B cell (primary cell): ENCODE measurements around the gene SNAP29. TPM values are rescaled to one million over a fixed set of nuclear protein-coding genes. Genes with fewer than 3 reads are reported as not detected.

Experiments used
- ATAC-seq: fragments of 200-7000 bp; cut with Tn5 transposase; one replicate; pipeline ENCODE4 v1.10.0; 2021; ENCODE audit warnings: low read depth, mild to moderate bottlenecking, moderate number of reproducible peaks, moderate library complexity
- CTCF ChIA-PET: fragments of 350-600 bp; sonication (Branson Sonifier 250); formaldehyde crosslinking; loops from one replicate; lab custom pipeline; 2021; ENCODE audit warnings: antibody characterized with exemption, inconsistent platforms; lab: Charles Lee
- POLR2A ChIA-PET: fragments of 350-600 bp; sonication (Branson Sonifier 250); formaldehyde crosslinking; loops from one replicate; lab custom pipeline; 2021; ENCODE audit warnings: antibody characterized with exemption; lab: Charles Lee
- DNase-seq: peaks from one replicate; pipeline ENCODE4 v3.0.0; 2013
- H2AFZ ChIP-seq: 2 replicates; pipeline ENCODE4 v1.6.1; 2012; ENCODE audit warnings: mild to moderate bottlenecking, low read depth, low read length; ENCODE audit not compliant: insufficient read depth, poor library complexity, severe bottlenecking
- H3K27ac ChIP-seq, 2 donors: 1 replicate in 1 of 2; 2 replicates in 1 of 2; pipeline ENCODE4 v1.5.1; 2012 to 2013; ENCODE audit warnings: low read length in 2 of 2, mild to moderate bottlenecking in 2 of 2, moderate library complexity in 1 of 2
- H3K27me3 ChIP-seq, 4 experiments: fragments of 200-600 bp in 1 of 4; sonication (generic) in 1 of 4; replicated peaks in 1 of 4; 1 replicate in 2 of 4; 2 replicates in 2 of 4; pipeline versions ENCODE4 v1.6.1 to v1.7.0; 2013 to 2016; ENCODE audit warnings: low read length in 3 of 4, mild to moderate bottlenecking in 2 of 4, mixed read lengths in 1 of 4, moderate library complexity in 1 of 4; ENCODE audit not compliant: insufficient read depth in 4 of 4, control insufficient read depth in 3 of 4; ENCODE audit errors: control extremely low read depth in 1 of 4
- H3K36me3 ChIP-seq, 2 experiments: replicated peaks in 1 of 2; 1 replicate in 1 of 2; 2 replicates in 1 of 2; pipeline versions ENCODE4 v1.6.1 to v1.7.1; 2013; ENCODE audit warnings: low read length in 1 of 2; ENCODE audit not compliant: insufficient read depth in 2 of 2, control insufficient read depth in 1 of 2; ENCODE audit errors: control extremely low read depth in 1 of 2, extremely low read depth in 1 of 2
- H3K4me1 ChIP-seq, 2 donors: fragments of 200-600 bp in 1 of 2; sonication (generic) in 1 of 2; 1 replicate in 1 of 2; 2 replicates in 1 of 2; pipeline versions ENCODE4 v1.5.1 to v1.6.1; 2013 to 2017; ENCODE audit warnings: low read length in 2 of 2; ENCODE audit not compliant: control insufficient read depth in 2 of 2, insufficient read depth in 2 of 2
- H3K4me2 ChIP-seq: replicated peaks from 2 replicates; pipeline ENCODE3; 2012; ENCODE audit warnings: mild to moderate bottlenecking, low read depth, low read length; ENCODE audit not compliant: poor library complexity, severe bottlenecking
- H3K4me3 ChIP-seq, 5 experiments: fragments of 200-600 bp in 1 of 5; sonication (generic) in 1 of 5; 1 replicate in 3 of 5; 2 replicates in 2 of 5; pipeline versions ENCODE4 v1.5.1 to v1.7.0; 2011 to 2016; ENCODE audit warnings: low read length in 4 of 5, mild to moderate bottlenecking in 4 of 5, low read depth in 2 of 5, control low read depth in 1 of 5, moderate library complexity in 1 of 5; ENCODE audit not compliant: insufficient read depth in 1 of 5; ENCODE audit errors: control extremely low read depth in 1 of 5, extremely low read depth in 1 of 5
- H3K79me2 ChIP-seq: fragments of 200-600 bp; sonication (generic); one replicate; pipeline ENCODE4 v1.6.0; 2016; ENCODE audit warnings: low read length; ENCODE audit not compliant: control insufficient read depth, insufficient read depth
- H3K9ac ChIP-seq: fragments of 200-600 bp; sonication (generic); 2 replicates; pipeline ENCODE4 v1.6.1; 2017; ENCODE audit warnings: mild to moderate bottlenecking, low read length, moderate library complexity
- H3K9me3 ChIP-seq, 3 donors: one replicate each; pipeline versions ENCODE4 v1.6.1 to v1.7.1; 2013; ENCODE audit warnings: low read length in 2 of 3; ENCODE audit not compliant: control insufficient read depth in 2 of 3, insufficient read depth in 1 of 3; ENCODE audit errors: control extremely low read depth in 1 of 3
- H4K20me1 ChIP-seq: 2 replicates; pipeline ENCODE4 v1.6.0; 2012; ENCODE audit warnings: mild to moderate bottlenecking, low read length; ENCODE audit not compliant: insufficient read depth, control insufficient read depth, poor library complexity, severe bottlenecking
- H3K27ac Mint-ChIP-seq: one replicate; pipeline ENCODE4 v1.8.0; 2021; ENCODE audit warnings: mixed read lengths
- H3K27me3 Mint-ChIP-seq: one replicate; pipeline ENCODE4 v1.8.0; 2021; ENCODE audit warnings: mixed read lengths
- H3K4me1 Mint-ChIP-seq: one replicate; pipeline ENCODE4 v1.8.0; 2021; ENCODE audit warnings: mixed read lengths
- H3K4me3 Mint-ChIP-seq: one replicate; pipeline ENCODE4 v1.8.0; 2021; ENCODE audit warnings: mixed read lengths
- H3K9me3 Mint-ChIP-seq: one replicate; pipeline ENCODE4 v1.8.0; 2022; ENCODE audit warnings: mixed read lengths; ENCODE audit not compliant: insufficient read depth
- EZH2 ChIP-seq: IDR thresholded peaks from 2 replicates; pipeline ENCODE4 v1.6.1; 2012; ENCODE audit warnings: borderline replicate concordance, low read depth, mild to moderate bottlenecking, moderate library complexity, low read length; ENCODE audit not compliant: insufficient read depth, poor library complexity, severe bottlenecking
- WGBS: methylation state at CpG from one replicate; pipeline ENCODE4 v1.1.5; 2013; ENCODE audit warnings: missing lambda C conversion rate; ENCODE audit not compliant: insufficient coverage; 5-methylcytosine and 5-hydroxymethylcytosine counted together
- intact Hi-C: fragments of 100-400 bp; cut with micrococcal nuclease; formaldehyde crosslinking; loops from one replicate; pipeline ENCODE4 v1.10.0; 2022
- polyA plus RNA-seq: library from polyadenylated mRNA; depleted of rRNA; stranded (reverse); fragments of >200 nt; gene quantifications from 2 replicates; pipeline ENCODE4 v1.2.3, GENCODE V29; 2012
- total RNA-seq, 2 donors: library from RNA; stranded (reverse); fragments of 120-200 nt in 1 of 2; gene quantifications; 1 replicate in 1 of 2; 2 replicates in 1 of 2; pipeline versions ENCODE4 v1.2.3 to v1.2.4, GENCODE V29; 2013 to 2022
- TF ChIP-seq, protein P1 (sequence below): fragments of 200-600 bp; IDR thresholded peaks from one replicate; pipeline ENCODE4 v1.8.0; 2022; ENCODE audit warnings: antibody characterized with exemption, mild to moderate bottlenecking

The SNAP29 gene
- total and polyA plus RNA-seq, 2 donors (not counting 1 experiment from before 2014, with no cell fraction given), result 13.4 to 17.4 TPM

DNA sequence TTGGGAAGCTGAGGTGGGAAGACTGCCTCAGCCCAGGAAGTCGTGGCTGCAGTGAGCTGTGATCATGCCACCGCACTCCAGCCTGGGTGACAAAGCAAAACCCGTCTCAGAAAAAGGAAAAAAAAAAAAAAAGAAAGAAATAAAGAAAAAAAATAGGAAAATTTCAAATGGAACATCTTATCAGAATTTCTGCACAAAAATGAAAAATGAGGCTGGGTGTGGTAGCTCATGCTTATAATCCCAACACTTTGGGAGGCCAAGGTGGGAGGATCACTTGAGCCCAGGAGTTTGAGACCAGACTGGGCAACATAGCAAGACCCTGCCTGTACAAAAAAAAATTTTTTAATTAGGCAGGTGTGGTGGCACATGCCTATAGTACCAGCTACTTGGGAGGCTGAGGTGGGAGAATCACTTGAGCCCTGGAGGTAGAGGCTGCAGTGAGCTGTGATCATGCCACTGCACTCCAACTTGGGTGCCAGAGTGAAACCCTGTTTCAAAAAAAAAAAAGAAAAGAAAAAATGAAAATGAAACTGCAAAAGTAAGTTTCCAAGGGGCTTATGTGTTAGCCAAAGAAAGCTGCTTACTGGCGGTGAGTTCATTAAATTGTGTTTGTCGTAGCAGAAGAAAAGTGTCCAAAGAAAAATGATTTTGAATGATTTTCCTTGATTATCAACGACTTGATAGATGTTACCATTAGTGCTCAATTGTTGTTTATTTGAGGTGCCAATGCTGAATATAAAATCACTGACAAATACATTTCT, 50.9 kb downstream of the SNAP29 start:
- no peaks in the 10 kb centered on the region for H3K4me1 Mint-ChIP-seq
- H3K27ac Mint-ChIP-seq, result no peak overlapping the region
- intact Hi-C loops, result no loop called here
- CTCF ChIA-PET, result interaction anchor here (0.6 kb wide), 1 partner anchor 1943 kb away, joined by 3 read pairs; no protein-coding TSS in a partner anchor
- no peak overlapping the region for H3K4me2 ChIP-seq
- TF ChIP-seq, protein P1, sequence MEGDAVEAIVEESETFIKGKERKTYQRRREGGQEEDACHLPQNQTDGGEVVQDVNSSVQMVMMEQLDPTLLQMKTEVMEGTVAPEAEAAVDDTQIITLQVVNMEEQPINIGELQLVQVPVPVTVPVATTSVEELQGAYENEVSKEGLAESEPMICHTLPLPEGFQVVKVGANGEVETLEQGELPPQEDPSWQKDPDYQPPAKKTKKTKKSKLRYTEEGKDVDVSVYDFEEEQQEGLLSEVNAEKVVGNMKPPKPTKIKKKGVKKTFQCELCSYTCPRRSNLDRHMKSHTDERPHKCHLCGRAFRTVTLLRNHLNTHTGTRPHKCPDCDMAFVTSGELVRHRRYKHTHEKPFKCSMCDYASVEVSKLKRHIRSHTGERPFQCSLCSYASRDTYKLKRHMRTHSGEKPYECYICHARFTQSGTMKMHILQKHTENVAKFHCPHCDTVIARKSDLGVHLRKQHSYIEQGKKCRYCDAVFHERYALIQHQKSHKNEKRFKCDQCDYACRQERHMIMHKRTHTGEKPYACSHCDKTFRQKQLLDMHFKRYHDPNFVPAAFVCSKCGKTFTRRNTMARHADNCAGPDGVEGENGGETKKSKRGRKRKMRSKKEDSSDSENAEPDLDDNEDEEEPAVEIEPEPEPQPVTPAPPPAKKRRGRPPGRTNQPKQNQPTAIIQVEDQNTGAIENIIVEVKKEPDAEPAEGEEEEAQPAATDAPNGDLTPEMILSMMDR, result no peak
- no peak for TF ChIP-seq EZH2
- H3K79me2 ChIP-seq, result no peaks in the 10 kb centered on the region
- no peaks in the 10 kb centered on the region for H3K9me3 Mint-ChIP-seq
- no peaks in the 10 kb centered on the region for H3K36me3 ChIP-seq
- no peak overlapping the region for H3K27ac ChIP-seq
- no peaks in the 10 kb centered on the region for H3K4me1 ChIP-seq
- H3K4me3 ChIP-seq, result no peak overlapping the region
- DNase-seq (no peak), ATAC-seq (no peak)
- no peaks in the 10 kb centered on the region for H4K20me1 ChIP-seq
- no peaks in the 10 kb centered on the region for H3K27me3 ChIP-seq
- no peak overlapping the region for H3K9ac ChIP-seq
- H3K27me3 Mint-ChIP-seq, result peaks cover 6% of the 10 kb centered on the region
- no peak overlapping the region for H2AFZ ChIP-seq
- POLR2A ChIA-PET, result no interaction called here
- 59% methylated on average over 3 of the region's 6 CpGs for WGBS
- H3K9me3 ChIP-seq, result no peaks in the 10 kb centered on the region
- no peak overlapping the region for H3K4me3 Mint-ChIP-seq

DNA sequence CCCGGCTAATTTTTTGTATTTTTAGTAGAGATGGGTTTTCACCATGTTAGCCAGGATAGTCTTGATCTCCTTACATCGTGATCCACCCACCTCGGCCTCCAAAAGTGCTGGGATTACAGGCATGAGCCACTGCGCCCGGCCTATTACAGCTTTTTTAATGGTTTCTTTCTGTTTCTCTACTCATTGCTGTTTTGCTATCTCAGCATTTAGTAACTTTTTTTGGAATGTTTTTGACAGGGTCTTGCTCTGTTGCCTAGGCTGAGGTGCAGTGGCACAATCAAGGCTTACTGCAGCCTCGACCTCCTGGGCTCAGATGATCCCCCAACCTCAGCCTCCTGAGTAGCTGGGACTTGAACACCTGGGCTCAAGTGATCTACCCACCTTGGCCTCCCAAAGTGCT, 53.7 kb downstream of the SNAP29 start:
- Histone ChIP-seq H3K27ac (no peak overlapping the region), H3K4me3 (no peak overlapping the region), H3K4me2 (no peak overlapping the region), H3K79me2 (peaks cover 8% of the 10 kb centered on the region), H3K9ac (no peak overlapping the region), H3K9me3 (no peaks in the 10 kb centered on the region), H3K27me3 (no peaks in the 10 kb centered on the region), H3K4me1 (peaks cover 0 to 6% of the 10 kb centered on the region in 2 donors), H4K20me1 (no peaks in the 10 kb centered on the region), H2AFZ (no peak overlapping the region), H3K36me3 (no peaks in the 10 kb centered on the region)
- ATAC-seq (no peak), DNase-seq (no peak)
- TF ChIP-seq, protein P1, result no peak
- no peak for TF ChIP-seq EZH2
- Mint-ChIP-seq H3K9me3 (no peaks in the 10 kb centered on the region), H3K27ac (no peak overlapping the region), H3K27me3 (no peaks in the 10 kb centered on the region), H3K4me3 (no peak overlapping the region), H3K4me1 (peaks cover 11% of the 10 kb centered on the region)
- ChIA-PET CTCF (interaction anchor here (1.1 kb wide), 1 partner anchor 26 kb away, joined by 3 read pairs; no protein-coding TSS in a partner anchor), POLR2A (no interaction called here)
- intact Hi-C loops, result no loop called here
- 94% methylated on average over 3 of the region's 6 CpGs for WGBS
